Fibroblast of villous mesenchyme (primary cell): ENCODE data around the gene LSM14A. TPM values are rescaled to one million over a fixed set of nuclear protein-coding genes. Genes with fewer than 3 reads are reported as not detected.

Experiments
- DNase-seq: peaks from one replicate; pipeline ENCODE4 v3.0.0-alpha.2; 2010; ENCODE audit warnings: low read depth
- H3K4me3 ChIP-seq: 2 replicates; pipeline ENCODE4 v1.5.1; 2011; ENCODE audit warnings: low read depth, mild to moderate bottlenecking, low read length
- CTCF ChIP-seq: IDR thresholded peaks from 2 replicates; pipeline ENCODE4 v1.5.1; 2012; ENCODE audit warnings: low read depth, mild to moderate bottlenecking, low read length; ENCODE audit not compliant: insufficient read depth
- total RNA-seq: library from RNA; depleted of rRNA; stranded (reverse); fragments of >200 nt; gene quantifications from 2 replicates; pipeline ENCODE4 v1.2.3, GENCODE V29; 2012

The LSM14A gene
- total RNA-seq, 1 donor = 72.1 TPM

GRCh38 chr19:34277244-34277643 is 104.9 kb downstream of the LSM14A start:
- no peak overlapping the region for H3K4me3 ChIP-seq
- no peak for DNase-seq
- no peak for TF ChIP-seq CTCF

GRCh38 chr19:34278783-34279182 is 106.5 kb downstream of the LSM14A start:
- no peak overlapping the region for H3K4me3 ChIP-seq
- TF ChIP-seq CTCF = no peak
- DNase-seq = no peak

Other genes starting within 250 kb of the LSM14A start
- 14.5 and 16.8 TPM in 2 replicates for gene GARRE1, start 82.0 kb downstream of the LSM14A start, total RNA-seq
- 102 and 111 TPM in 2 replicates for gene GPI, start 192.7 kb downstream of the LSM14A start, total RNA-seq
- gene PDCD2L, start 231.9 kb downstream of the LSM14A start, total RNA-seq = 11.7 and 11.9 TPM in 2 replicates